Glutamatergic neuron (in vitro differentiated cells): ENCODE measurements around the gene GABPB1. TPM values are rescaled to one million over a fixed set of nuclear protein-coding genes. Genes with fewer than 3 reads are reported as not detected.

Experiments
- DNase-seq: peaks from one replicate; pipeline ENCODE4 v3.0.0; 2022
- H3K27ac Mint-ChIP-seq: one replicate; pipeline ENCODE4 v1.8.0; 2020; ENCODE audit warnings: mild to moderate bottlenecking, mixed read lengths, inconsistent platforms; ENCODE audit not compliant: unreplicated experiment
- H3K27me3 Mint-ChIP-seq: one replicate; pipeline ENCODE4 v1.8.0; 2020; ENCODE audit warnings: mild to moderate bottlenecking, moderate library complexity, mixed read lengths, inconsistent platforms; ENCODE audit not compliant: unreplicated experiment
- H3K36me3 Mint-ChIP-seq: one replicate; pipeline ENCODE4 v1.8.0; 2020; ENCODE audit warnings: mild to moderate bottlenecking, mixed read lengths, inconsistent platforms; ENCODE audit not compliant: unreplicated experiment
- H3K4me1 Mint-ChIP-seq: one replicate; pipeline ENCODE4 v1.8.0; 2020; ENCODE audit warnings: mild to moderate bottlenecking, low read depth, mixed read lengths, inconsistent platforms; ENCODE audit not compliant: unreplicated experiment
- H3K4me3 Mint-ChIP-seq: one replicate; pipeline ENCODE4 v1.8.0; 2020; ENCODE audit warnings: mild to moderate bottlenecking, mixed read lengths, inconsistent platforms; ENCODE audit not compliant: unreplicated experiment
- H3K9me3 Mint-ChIP-seq: one replicate; pipeline ENCODE4 v1.8.0; 2020; ENCODE audit warnings: mild to moderate bottlenecking, moderate library complexity, mixed read lengths, inconsistent platforms; ENCODE audit not compliant: unreplicated experiment
- total RNA-seq: library from RNA; stranded (reverse); fragmentation: NEBNext Ultra II Directional; extraction: Animal tissue kit (Norgen Biotek cat#: 25700); gene quantifications from one replicate; pipeline ENCODE4 v1.2.1, GENCODE V29; 2021; ENCODE audit not compliant: unreplicated experiment
- TF ChIP-seq, protein P1 (sequence below): fragments of 200-600 bp; sonication (generic); IDR thresholded peaks from one replicate; pipeline ENCODE4 v1.5.0; 2021; ENCODE audit not compliant: partially characterized antibody, unreplicated experiment

The GABPB1 gene
- total RNA-seq, 1 donor from 2014 or later: 23.9 TPM

DNA sequence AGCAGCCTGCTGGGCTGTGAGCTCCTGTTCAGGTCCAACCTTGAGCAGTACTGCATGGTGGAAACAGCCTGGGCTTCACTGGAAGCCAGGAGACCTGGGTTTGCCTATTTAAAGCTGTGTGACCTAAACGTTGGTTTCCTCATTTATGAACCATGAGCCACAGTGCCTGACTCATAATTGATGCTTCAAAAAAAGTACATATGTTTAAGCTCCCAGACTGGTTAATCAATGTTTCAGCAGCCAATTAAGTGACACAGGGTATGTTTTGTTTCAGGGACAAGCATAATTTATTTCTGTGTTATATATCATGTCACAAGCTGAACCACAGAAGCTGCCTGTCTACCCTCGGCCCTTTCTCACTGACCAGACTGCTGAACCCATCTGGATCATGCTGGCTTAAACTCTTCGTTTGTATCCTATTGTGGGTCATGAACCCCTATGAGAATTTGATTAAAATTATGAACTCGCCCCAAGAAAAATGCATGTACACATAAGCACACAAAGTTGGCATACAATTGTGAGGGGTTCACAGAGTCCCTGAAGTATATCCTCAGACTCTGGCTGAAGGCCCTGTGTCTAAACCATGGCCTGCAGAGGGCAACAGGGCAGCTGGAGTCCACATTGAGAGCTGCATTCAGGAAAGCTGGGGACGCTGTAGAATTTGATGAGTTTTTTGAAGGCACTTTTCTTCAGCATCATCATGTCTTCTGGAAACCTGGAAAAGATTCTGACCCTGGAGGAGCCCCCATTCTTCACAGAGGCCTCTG lies 113.1 kb downstream of the GABPB1 start:
- H3K27me3 Mint-ChIP-seq: no peaks in the 10 kb centered on the region
- H3K9me3 Mint-ChIP-seq: no peaks in the 10 kb centered on the region
- no peaks in the 10 kb centered on the region for H3K36me3 Mint-ChIP-seq
- no peak for DNase-seq
- no peak overlapping the region for H3K27ac Mint-ChIP-seq
- TF ChIP-seq, protein P1, sequence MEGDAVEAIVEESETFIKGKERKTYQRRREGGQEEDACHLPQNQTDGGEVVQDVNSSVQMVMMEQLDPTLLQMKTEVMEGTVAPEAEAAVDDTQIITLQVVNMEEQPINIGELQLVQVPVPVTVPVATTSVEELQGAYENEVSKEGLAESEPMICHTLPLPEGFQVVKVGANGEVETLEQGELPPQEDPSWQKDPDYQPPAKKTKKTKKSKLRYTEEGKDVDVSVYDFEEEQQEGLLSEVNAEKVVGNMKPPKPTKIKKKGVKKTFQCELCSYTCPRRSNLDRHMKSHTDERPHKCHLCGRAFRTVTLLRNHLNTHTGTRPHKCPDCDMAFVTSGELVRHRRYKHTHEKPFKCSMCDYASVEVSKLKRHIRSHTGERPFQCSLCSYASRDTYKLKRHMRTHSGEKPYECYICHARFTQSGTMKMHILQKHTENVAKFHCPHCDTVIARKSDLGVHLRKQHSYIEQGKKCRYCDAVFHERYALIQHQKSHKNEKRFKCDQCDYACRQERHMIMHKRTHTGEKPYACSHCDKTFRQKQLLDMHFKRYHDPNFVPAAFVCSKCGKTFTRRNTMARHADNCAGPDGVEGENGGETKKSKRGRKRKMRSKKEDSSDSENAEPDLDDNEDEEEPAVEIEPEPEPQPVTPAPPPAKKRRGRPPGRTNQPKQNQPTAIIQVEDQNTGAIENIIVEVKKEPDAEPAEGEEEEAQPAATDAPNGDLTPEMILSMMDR: no peak
- H3K4me1 Mint-ChIP-seq: no peaks in the 10 kb centered on the region
- H3K4me3 Mint-ChIP-seq: no peak overlapping the region

DNA sequence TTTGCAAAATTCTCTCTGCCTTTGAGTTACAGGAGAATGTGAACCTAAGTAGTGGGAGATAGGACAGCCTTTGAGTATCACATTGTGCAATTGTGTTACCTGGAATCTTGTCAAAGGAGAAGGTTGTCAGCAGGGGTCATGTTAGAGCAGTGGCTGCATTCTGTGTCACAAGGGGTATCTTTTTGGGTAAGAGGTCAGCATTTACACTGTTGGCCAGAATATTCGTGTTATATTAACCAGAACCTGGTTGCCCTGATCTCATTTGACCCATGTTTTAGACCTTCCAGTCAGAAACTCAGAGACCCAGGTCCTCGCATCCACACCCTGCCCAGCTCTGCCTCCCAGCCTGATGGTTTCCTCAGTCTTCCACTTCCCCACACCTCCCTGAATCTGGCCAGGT lies 116.7 kb downstream of the GABPB1 start:
- DNase-seq: no peak
- Mint-ChIP-seq H3K36me3 (no peaks in the 10 kb centered on the region), H3K9me3 (no peaks in the 10 kb centered on the region), H3K27me3 (no peaks in the 10 kb centered on the region), H3K4me3 (no peak overlapping the region), H3K27ac (no peak overlapping the region), H3K4me1 (no peaks in the 10 kb centered on the region)
- TF ChIP-seq, protein P1: no peak

DNA sequence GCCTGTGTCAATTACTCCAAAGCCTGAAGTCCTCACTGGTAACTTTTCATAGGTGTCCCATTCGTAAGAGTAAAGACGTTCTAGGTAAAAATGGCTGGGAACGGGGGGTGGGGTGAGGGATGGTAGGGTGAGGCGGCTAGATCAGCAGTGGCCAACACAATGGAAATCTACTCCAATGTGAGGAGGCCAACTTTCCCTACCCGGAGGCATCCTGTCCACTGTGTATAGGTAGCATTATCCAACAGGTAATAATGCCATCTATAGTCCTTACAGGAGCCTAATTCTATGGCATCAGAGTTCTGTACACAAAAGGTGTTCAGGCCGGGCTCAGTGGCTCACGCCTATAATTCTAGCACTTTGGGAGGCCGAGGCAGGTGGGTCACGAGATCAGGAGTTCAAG lies 118.6 kb downstream of the GABPB1 start:
- no peak for DNase-seq
- TF ChIP-seq, protein P1: no peak
- Mint-ChIP-seq H3K4me3 (no peak overlapping the region), H3K9me3 (no peaks in the 10 kb centered on the region), H3K27me3 (no peaks in the 10 kb centered on the region), H3K36me3 (no peaks in the 10 kb centered on the region), H3K27ac (no peak overlapping the region), H3K4me1 (no peaks in the 10 kb centered on the region)

DNA sequence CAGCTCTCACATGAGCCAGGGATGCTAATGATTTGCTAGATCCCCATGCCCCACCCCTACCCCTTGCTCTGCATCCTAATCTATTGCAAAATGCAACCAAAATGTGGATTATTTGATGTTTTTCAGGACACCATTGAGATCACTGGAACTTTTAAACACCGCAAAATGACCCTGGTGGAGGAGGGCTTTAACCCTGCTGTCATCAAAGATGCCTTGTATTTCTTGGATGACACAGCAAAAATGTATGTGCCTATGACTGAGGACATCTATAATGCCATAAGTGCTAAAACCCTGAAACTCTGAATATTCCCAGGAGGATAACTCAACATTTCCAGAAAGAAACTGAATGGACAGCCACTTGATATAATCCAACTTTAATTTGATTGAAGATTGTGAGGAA lies 119.2 kb downstream of the GABPB1 start:
- Mint-ChIP-seq H3K4me1 (no peaks in the 10 kb centered on the region), H3K9me3 (no peaks in the 10 kb centered on the region), H3K4me3 (no peak overlapping the region), H3K36me3 (no peaks in the 10 kb centered on the region), H3K27me3 (no peaks in the 10 kb centered on the region), H3K27ac (no peak overlapping the region)
- DNase-seq: no peak
- TF ChIP-seq, protein P1: no peak

DNA sequence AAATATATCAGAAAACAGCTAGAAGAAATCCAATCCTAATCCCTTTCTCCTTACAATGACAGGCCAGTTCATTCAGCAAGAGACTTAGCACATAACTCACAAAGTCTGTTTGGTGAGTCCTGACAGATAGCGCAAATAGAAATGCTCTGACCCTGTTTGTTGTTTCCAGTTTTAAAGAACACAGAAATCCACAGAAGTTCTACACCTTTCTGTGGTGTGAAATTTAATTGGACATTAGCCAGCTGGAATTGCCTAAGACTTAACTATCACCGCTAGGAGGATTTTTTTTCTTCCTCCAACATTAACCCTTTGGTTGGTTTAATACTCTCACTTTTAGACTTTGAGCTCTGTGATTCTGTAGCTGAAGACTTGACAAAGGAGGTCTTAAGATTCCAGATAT lies 120.2 kb downstream of the GABPB1 start:
- H3K4me3 Mint-ChIP-seq: no peak overlapping the region
- TF ChIP-seq, protein P1: no peak
- no peaks in the 10 kb centered on the region for H3K4me1 Mint-ChIP-seq
- no peaks in the 10 kb centered on the region for H3K9me3 Mint-ChIP-seq
- DNase-seq: no peak
- no peak overlapping the region for H3K27ac Mint-ChIP-seq
- no peaks in the 10 kb centered on the region for H3K36me3 Mint-ChIP-seq
- H3K27me3 Mint-ChIP-seq: no peaks in the 10 kb centered on the region
